ENCODE data around the gene DDX47. TPM values are rescaled to one million over a fixed set of nuclear protein-coding genes. Genes with fewer than 3 reads are reported as not detected.

Gene DDX47
- total and polyA plus RNA-seq, 2 experiments from 2014 or later = 54.0 to 90.8 TPM

- no peak overlapping the region for H3K4me2 ChIP-seq
- H3F3A ChIP-seq (replicated peaks; ENCODE audit: low read depth) = no peaks in the 10 kb centered on the region
- H3K4me3 ChIP-seq = no peak overlapping the region
- no peaks in the 10 kb centered on the region for H4K20me1 ChIP-seq (replicated peaks; ENCODE audit: insufficient read depth)
- peaks cover 4% of the 10 kb centered on the region; the same call in 1 of the 3 replicates for H3K9me3 Mint-ChIP-seq
- no peaks in the 10 kb centered on the region for H3K36me3 ChIP-seq (ENCODE audit: insufficient read depth)
- no peak overlapping the region; the same call in 2 of the 3 replicates for H3K4me3 Mint-ChIP-seq
- H3K27ac Mint-ChIP-seq = no peak overlapping the region
- H3K27me3 Mint-ChIP-seq (ENCODE audit: insufficient read depth, low read depth, poor library complexity) = no peaks in the 10 kb centered on the region
- H3K4me1 ChIP-seq (ENCODE audit: insufficient read depth) = no peaks in the 10 kb centered on the region
- H3K4me1 Mint-ChIP-seq = peaks cover 4% of the 10 kb centered on the region; the same call in 1 of the 3 replicates
- no peak overlapping the region for H3K27ac ChIP-seq (ENCODE audit: low read depth)
- ATAC-seq (no peak), DNase-seq (ENCODE audit: low spot score) (no peak)
- H3K79me2 ChIP-seq (replicated peaks; ENCODE audit: insufficient read depth) = no peaks in the 10 kb centered on the region
- no peaks in the 10 kb centered on the region for H3K36me3 Mint-ChIP-seq (ENCODE audit: low read depth)
- no peaks in the 10 kb centered on the region for H3K9me2 ChIP-seq (ENCODE audit: insufficient read depth)
- no peak overlapping the region for H2AFZ ChIP-seq
- no peaks in the 10 kb centered on the region for H3K27me3 ChIP-seq (ENCODE audit: insufficient read depth)
- no peak for TF ChIP-seq ZNF331 (CRISPR knock-in tag; IDR thresholded peaks at IDR 0.05; ENCODE audit: low read depth)
- TF ChIP-seq, protein P1, sequence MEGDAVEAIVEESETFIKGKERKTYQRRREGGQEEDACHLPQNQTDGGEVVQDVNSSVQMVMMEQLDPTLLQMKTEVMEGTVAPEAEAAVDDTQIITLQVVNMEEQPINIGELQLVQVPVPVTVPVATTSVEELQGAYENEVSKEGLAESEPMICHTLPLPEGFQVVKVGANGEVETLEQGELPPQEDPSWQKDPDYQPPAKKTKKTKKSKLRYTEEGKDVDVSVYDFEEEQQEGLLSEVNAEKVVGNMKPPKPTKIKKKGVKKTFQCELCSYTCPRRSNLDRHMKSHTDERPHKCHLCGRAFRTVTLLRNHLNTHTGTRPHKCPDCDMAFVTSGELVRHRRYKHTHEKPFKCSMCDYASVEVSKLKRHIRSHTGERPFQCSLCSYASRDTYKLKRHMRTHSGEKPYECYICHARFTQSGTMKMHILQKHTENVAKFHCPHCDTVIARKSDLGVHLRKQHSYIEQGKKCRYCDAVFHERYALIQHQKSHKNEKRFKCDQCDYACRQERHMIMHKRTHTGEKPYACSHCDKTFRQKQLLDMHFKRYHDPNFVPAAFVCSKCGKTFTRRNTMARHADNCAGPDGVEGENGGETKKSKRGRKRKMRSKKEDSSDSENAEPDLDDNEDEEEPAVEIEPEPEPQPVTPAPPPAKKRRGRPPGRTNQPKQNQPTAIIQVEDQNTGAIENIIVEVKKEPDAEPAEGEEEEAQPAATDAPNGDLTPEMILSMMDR (conservative IDR thresholded peaks at IDR 0.05; ENCODE audit: low read depth in 2 of 2) = no peak
- TF ChIP-seq NANOG (IDR thresholded peaks at IDR 0.05; ENCODE audit: borderline replicate concordance) = no peak
- no peak for TF ChIP-seq POLR2AphosphoS5 (IDR thresholded peaks at IDR 0.05; ENCODE audit: low read depth)
- no peak for TF ChIP-seq STAT1 (IDR thresholded peaks at IDR 0.05; ENCODE audit: unreplicated experiment)
- TF ChIP-seq EZH2 (IDR thresholded peaks at IDR 0.05; ENCODE audit: low read depth, unreplicated experiment) = no peak
- no peak for TF ChIP-seq CREB1 (CRISPR knock-in tag; IDR thresholded peaks at IDR 0.05; ENCODE audit: low read depth)
- TF ChIP-seq ZNF114 (CRISPR knock-in tag; IDR thresholded peaks at IDR 0.05) = no peak
- no peak for TF ChIP-seq ZNF462 (CRISPR knock-in tag; IDR thresholded peaks at IDR 0.05)
- TF ChIP-seq, protein P2, sequence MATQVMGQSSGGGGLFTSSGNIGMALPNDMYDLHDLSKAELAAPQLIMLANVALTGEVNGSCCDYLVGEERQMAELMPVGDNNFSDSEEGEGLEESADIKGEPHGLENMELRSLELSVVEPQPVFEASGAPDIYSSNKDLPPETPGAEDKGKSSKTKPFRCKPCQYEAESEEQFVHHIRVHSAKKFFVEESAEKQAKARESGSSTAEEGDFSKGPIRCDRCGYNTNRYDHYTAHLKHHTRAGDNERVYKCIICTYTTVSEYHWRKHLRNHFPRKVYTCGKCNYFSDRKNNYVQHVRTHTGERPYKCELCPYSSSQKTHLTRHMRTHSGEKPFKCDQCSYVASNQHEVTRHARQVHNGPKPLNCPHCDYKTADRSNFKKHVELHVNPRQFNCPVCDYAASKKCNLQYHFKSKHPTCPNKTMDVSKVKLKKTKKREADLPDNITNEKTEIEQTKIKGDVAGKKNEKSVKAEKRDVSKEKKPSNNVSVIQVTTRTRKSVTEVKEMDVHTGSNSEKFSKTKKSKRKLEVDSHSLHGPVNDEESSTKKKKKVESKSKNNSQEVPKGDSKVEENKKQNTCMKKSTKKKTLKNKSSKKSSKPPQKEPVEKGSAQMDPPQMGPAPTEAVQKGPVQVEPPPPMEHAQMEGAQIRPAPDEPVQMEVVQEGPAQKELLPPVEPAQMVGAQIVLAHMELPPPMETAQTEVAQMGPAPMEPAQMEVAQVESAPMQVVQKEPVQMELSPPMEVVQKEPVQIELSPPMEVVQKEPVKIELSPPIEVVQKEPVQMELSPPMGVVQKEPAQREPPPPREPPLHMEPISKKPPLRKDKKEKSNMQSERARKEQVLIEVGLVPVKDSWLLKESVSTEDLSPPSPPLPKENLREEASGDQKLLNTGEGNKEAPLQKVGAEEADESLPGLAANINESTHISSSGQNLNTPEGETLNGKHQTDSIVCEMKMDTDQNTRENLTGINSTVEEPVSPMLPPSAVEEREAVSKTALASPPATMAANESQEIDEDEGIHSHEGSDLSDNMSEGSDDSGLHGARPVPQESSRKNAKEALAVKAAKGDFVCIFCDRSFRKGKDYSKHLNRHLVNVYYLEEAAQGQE (IDR thresholded peaks at IDR 0.05; ENCODE audit: unreplicated experiment) = no peak
- no peak for TF ChIP-seq JUNB (IDR thresholded peaks at IDR 0.05; ENCODE audit: unreplicated experiment)
- no peak for TF ChIP-seq EZH2phosphoT487 (IDR thresholded peaks at IDR 0.05; ENCODE audit: unreplicated experiment)
- no peak for TF ChIP-seq ETS1 (IDR thresholded peaks at IDR 0.05)
Observed at GRCh38 chr12:12796928-12797793, 16.0 kb upstream of the DDX47 start.

Measured in GM23338 (cell line).